Measurements from ENCODE around the gene CFAP47.
"Not testable (repeated sequence)": the region's sequence is repeated elsewhere in the genome, so short reads cannot be mapped to it uniquely, and the experiment has no call there.

The CFAP47 gene

GRCh38 chrX:35919536-35920309 is at the start of gene CFAP47:
Gene CFAP47 (plus strand): TSS chrX:35919734. CDS start chrX:35919800, 66 bp downstream.
- DNase-seq (ENCODE audit: low read depth, low spot score) = no peak

GRCh38 chrX:35880601-35881000 is 38.9 kb upstream of the CFAP47 start:
- no peak for DNase-seq (ENCODE audit: low read depth, low spot score)

GRCh38 chrX:35886135-35886534 is 33.4 kb upstream of the CFAP47 start:
- DNase-seq (ENCODE audit: low read depth, low spot score) = no peak

DNA sequence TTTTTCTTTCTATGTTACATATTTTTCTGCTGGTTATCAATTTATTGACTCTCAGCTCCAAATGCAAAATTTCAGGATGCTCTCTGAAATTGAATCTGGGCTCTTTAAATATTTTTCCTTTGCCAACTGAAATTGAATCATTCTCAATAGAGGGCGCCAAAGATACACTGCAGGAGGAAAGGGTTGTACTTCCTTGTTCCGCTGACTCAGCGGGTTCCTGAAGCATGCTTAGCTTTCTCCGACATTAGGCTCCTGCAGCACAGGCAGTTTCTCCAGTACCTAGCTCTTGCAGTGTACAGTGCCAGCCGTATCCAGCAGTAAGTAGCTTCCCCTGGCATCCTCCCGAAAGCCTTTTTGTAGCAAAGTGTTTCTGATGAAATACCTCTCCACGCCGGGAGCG is 28.8 kb upstream of the CFAP47 start:
- DNase-seq (ENCODE audit: low read depth, low spot score) = no peak

GRCh38 chrX:35986816-35987215 is 67.3 kb downstream of the CFAP47 start:
- not testable (repeated sequence) for DNase-seq (ENCODE audit: low read depth, low spot score)

- no peak for DNase-seq (ENCODE audit: low read depth, low spot score)
These were observed 87.7 kb downstream of the CFAP47 start for GRCh38 chrX:36007207-36007606.

DNA sequence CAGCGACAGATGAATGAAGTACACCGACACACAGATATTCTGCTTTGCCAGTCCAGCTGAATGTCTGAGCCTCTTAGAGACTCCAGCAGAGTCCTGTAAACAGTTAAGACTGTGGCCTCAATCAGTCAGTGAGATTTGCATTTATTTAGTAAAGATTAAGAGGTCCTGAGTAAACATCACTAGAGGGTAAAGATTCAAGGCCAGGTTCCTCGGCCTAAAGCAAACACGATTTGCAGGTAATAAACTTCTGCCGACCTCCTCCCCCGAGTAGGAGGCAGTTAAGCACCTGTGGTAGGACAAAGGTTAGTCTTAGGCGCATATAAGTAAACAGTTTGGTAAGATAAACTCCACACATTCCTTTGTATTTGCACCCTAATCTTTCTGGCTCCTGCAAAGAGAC is 99.6 kb downstream of the CFAP47 start:
- DNase-seq (ENCODE audit: low read depth, low spot score) = no peak

DNA sequence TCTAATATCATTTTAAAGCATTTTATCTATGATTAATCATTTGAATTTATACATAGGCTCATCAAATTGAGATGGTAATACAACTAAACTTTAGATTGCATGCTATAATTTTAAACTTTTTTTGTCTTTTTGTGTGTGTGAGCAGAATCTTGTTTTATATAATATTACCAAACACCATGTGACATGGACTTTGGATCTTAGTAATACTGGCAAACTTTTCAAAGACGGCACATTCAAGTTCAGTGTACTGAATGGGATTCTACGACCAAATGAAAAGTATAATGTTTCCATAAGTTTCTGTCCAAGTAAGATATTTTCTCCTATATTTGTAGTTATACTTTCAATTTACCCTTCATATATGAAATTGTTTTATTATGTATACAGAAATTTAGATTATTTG is 116.0 kb downstream of the CFAP47 start:
- no peak for DNase-seq (ENCODE audit: low read depth, low spot score)

DNA sequence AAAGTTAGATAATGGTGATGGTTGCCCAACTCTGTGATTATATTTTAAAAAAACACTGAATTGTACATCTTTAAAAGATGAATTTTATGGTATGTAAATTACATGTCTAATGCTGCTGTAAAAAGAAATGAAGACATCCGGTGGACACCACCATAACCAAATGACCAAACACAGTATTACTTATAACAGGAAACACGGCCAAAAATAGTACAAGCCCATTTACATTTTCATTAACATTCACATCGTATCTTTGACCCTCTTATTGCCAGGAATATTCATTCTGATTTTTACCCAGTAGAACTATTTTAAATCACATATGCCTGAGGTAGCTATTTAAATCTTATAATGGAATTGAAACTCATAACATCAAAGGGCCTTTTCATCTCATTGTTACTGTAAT is 143.2 kb downstream of the CFAP47 start:
- no peak for DNase-seq (ENCODE audit: low read depth, low spot score)

- DNase-seq (ENCODE audit: low read depth, low spot score) = no peak
These were observed 151.5 kb downstream of the CFAP47 start for GRCh38 chrX:36071061-36071460.

DNA sequence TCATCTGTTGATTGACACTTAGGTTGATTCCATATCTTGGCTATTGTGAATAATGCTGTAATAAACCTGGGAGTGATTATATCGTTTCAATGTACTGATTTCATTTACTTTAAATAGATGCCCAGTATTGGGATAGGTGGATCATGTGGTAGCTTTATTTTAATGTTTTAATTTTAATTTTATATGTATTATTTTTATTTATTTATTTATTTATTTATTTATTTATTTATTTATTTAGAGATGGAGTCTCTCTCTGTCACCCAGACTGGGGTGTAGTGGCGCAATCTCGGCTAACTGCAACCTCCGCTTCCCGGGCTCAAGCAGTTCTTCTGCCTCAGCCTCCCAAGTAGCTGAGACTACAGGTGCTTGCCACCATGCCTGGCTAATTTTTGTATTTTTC is 155.5 kb downstream of the CFAP47 start:
- not testable (repeated sequence) for DNase-seq (ENCODE audit: low read depth, low spot score)

DNA sequence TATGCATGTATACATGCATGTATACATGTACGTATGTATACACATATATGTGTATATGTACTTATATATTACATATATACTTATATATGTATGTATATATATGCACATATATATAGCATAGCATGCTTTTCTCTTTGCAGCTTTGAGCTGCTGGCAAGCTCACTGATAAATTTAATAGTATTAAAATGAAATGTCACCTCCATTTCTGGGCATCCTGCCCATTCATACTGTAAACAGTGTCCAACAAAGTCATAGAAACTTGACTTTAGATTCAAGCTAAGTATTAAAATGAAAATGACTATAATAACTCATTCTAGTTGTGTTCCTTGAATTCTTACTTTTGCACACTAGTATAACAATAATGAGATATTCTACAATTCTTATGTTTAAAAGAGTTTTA is 163.7 kb downstream of the CFAP47 start:
- no peak for DNase-seq (ENCODE audit: low read depth, low spot score)

DNA sequence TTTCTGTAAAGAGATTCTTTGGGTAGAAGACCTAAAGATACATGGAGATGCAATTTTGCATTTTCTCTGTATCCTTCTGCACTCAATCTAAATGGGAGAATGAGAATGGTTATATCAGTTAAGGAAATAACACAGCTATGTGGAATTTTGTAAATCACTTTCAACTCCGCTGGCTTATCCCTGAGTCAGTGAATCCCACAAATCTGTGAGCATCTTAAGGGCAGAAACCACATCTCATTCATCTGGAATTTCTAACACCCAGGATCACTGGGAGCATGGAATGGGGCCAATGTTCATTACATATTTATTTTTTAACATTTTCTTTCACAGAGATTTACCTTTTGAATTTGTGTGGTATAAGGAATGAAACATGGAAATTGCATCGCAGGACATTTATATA is 167.8 kb downstream of the CFAP47 start:
- no peak for DNase-seq (ENCODE audit: low read depth, low spot score)

- DNase-seq (ENCODE audit: low read depth, low spot score) = not testable (repeated sequence)
These were observed 169.4 kb downstream of the CFAP47 start for GRCh38 chrX:36088939-36089338.

- DNase-seq (ENCODE audit: low read depth, low spot score) = no peak
These were observed 182.9 kb downstream of the CFAP47 start for GRCh38 chrX:36102425-36102824.

DNA sequence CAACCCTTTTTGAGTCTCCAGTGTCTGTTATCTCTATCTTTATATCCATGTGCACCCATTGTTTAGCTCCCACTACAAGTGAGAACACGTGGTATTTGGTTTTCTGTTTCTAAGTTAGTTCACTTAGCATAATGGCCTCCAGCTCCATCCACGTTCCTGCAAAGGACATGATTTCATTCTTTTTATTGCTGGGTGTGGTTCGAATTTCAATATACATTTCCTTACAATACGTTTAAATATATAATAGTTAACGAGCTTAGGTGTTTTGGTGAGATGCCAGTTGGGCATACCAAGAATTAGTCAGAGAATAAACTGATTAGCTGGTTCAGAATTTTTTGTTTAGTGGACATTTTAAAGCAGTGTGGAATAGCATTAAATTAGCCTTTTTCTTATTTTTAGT is 196.7 kb downstream of the CFAP47 start:
- DNase-seq (ENCODE audit: low read depth, low spot score) = no peak

- no peak for DNase-seq (ENCODE audit: low read depth, low spot score)
These were observed 239.7 kb downstream of the CFAP47 start for GRCh38 chrX:36159254-36159653.

DNA sequence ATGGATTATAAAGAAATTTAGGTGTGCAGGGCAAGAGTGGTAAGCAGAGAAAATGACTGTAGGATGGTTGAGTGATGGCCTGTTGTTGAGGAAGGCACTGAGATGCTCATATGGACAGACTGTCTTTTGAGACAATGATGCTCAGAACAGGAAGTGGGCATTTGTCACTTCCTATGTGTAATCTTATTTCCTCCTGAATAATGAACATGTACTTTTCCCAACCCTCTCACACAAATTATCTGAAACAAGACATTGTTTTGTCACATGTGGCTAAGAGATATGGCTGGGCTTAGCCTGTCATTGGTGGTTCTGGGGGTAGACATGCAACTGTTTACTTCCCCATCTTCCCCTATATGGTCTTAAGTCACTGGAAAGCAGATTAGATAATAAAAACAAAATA is 240.5 kb downstream of the CFAP47 start:
- no peak for DNase-seq (ENCODE audit: low read depth, low spot score)

- DNase-seq (ENCODE audit: low read depth, low spot score) = no peak
These were observed 279.0 kb downstream of the CFAP47 start for GRCh38 chrX:36198575-36198974.

DNA sequence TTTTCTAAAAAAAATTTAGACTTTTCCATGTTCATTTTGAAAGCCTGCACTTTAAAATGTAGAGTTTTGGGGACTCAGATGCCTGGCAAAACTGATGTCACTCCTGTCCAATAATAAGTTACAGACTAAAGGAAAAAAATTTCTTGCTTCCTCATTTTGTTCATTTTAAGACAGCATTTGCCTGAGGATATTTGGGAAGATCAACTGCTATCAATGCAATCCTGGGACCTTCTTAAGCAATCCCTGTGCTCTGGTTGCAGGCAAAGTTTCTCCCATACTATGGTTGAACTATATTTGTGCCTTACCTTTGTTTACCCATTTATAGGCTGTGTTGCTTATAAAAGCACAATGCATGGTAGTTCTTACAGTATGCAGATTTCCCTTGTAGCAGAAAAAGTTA is 280.4 kb downstream of the CFAP47 start:
- no peak for DNase-seq (ENCODE audit: low read depth, low spot score)

- no peak for DNase-seq (ENCODE audit: low read depth, low spot score)
These were observed 295.4 kb downstream of the CFAP47 start for GRCh38 chrX:36214924-36215323.

DNA sequence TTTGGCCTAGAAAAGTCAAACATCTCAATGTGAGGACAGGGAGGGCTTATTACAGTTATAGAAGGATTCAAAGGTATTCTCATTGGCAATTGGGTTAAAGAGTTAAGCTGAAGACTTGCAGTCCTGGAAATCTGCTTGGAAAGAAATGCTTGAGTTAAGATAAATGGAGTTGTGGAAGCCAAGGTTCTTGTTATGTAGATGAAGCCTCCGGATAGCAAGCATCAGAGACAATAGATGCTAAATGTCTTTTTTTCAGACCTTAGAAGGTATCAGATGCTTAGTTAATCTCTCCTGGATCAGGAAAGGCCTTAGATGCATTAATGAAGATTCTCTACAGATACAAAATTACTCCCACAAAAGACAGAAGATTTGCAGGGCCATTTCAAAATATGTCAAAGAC is 299.3 kb downstream of the CFAP47 start:
- no peak for DNase-seq (ENCODE audit: low read depth, low spot score)

- DNase-seq (ENCODE audit: low read depth, low spot score) = not testable (repeated sequence)
These were observed 315.4 kb downstream of the CFAP47 start for GRCh38 chrX:36234840-36235528.

Data from activated naive CD8-positive, alpha-beta T cell treated with anti-CD3 and anti-CD28 coated beads, Interleukin-2, amount 50 U/mL, for 16 hours (primary cell).